ENCODE results near the gene SLC44A3. TPM values are rescaled to one million over a fixed set of nuclear protein-coding genes. Genes with fewer than 3 reads are reported as not detected.

SLC44A3 gene
- total and polyA plus RNA-seq, 9 of the 15 experiments (the other 6 are each of a cell fraction or from before 2014, with no cell fraction given) = not detected

- H3K4me3 ChIP-seq = no peak overlapping the region
- no peaks in the 10 kb centered on the region for H3K9me3 ChIP-seq (replicated peaks; ENCODE audit: control insufficient read depth, insufficient read depth, low read depth, low read length)
- no peaks in the 10 kb centered on the region for H4K20me1 ChIP-seq (replicated peaks; ENCODE audit: control insufficient read depth, insufficient read depth, low read length)
- no peak overlapping the region for H3K9ac ChIP-seq (ENCODE audit: insufficient read depth in 1 of 2, low read depth in 2 of 2, low read length in 2 of 2)
- no peak overlapping the region for H3K4me2 ChIP-seq (ENCODE audit: insufficient read depth, low read length)
- no peaks in the 10 kb centered on the region for H3K9me1 ChIP-seq (ENCODE audit: control insufficient read depth, insufficient read depth, low read length)
- H3K36me3 ChIP-seq (ENCODE audit: control insufficient read depth, insufficient read depth, low read length) = no peaks in the 10 kb centered on the region
- 0% methylated on average over 3 of the region's 3 CpGs for WGBS (ENCODE audit: insufficient coverage, low coverage, missing lambda C conversion rate)
- BruUV-seq (replicated peaks) = no TSS peak
- no peak for DNase-seq (ENCODE audit: extremely low read depth in 1 of 4, low spot score in 3 of 4)
- H2AFZ ChIP-seq (ENCODE audit: low read depth, low read length) = no peak overlapping the region
- CTCF ChIA-PET (ENCODE audit: low intra/inter-chr PET ratio) = no interaction called here
- H3K4me1 ChIP-seq (replicated peaks in 1 of 2; ENCODE audit: control insufficient read depth in 2 of 2, insufficient read depth in 2 of 2, low read length in 2 of 2) = peaks cover 0 to 8% of the 10 kb centered on the region in 2 experiments; a peak in 2 of 5 replicates
- no peak for ATAC-seq
- no peak overlapping the region for H3K27ac ChIP-seq (ENCODE audit: extremely low read depth, low read depth, low read length)
- TF ChIP-seq KDM2B (CRISPR knock-in tag; IDR thresholded peaks at IDR 0.05) (no peak), KDM4B (IDR thresholded peaks at IDR 0.05; ENCODE audit: borderline replicate concordance in 2 of 2, low read depth in 1 of 2) (no peak), ZNF407 (IDR thresholded peaks at IDR 0.05; ENCODE audit: low read depth) (no peak)
- POLR2A ChIA-PET = interaction anchor here (0.6 kb wide), 1 partner anchor 141 kb away, joined by 3 read pairs; no protein-coding TSS in a partner anchor
- in situ Hi-C loops (cut with MboI) (no loop called here), intact Hi-C loops (cut with micrococcal nuclease) (no loop called here)
- no peaks in the 10 kb centered on the region for H3K79me2 ChIP-seq (ENCODE audit: control insufficient read depth, insufficient read depth, low read length)
- no peak for FAIRE-seq
- peaks cover 18 to 27% of the 10 kb centered on the region in 2 experiments; a peak in 4 of 5 replicates for H3K27me3 ChIP-seq (ENCODE audit: control insufficient read depth in 2 of 2, insufficient read depth in 2 of 2, low read length in 2 of 2)
These were observed 3.0 kb downstream of the SLC44A3 start for GRCh38 chr1:94823116-94823515.

Data from K562 (cell line).